ENCODE measurements around the gene PRKCH.

DNA sequence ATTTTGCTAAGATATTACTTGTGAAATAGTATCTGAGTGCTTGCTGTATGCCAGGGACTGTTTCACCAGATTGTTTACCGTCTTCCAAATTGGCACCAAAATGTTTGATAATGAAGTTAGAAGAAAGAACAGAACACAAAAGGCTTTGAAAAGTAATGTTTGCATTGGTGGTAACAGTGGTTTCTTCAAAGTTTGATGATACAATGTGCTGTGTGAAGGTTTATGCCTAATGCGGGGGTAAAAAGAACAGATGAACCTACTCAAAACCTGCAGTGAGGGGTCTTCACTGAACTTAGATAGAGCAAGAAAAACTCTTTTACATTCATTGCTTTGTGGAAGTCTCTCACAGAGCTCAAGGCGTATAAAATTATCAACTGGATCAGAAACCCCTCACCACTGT is 76.2 kb downstream of the PRKCH start:
- TF ChIP-seq, protein P1, sequence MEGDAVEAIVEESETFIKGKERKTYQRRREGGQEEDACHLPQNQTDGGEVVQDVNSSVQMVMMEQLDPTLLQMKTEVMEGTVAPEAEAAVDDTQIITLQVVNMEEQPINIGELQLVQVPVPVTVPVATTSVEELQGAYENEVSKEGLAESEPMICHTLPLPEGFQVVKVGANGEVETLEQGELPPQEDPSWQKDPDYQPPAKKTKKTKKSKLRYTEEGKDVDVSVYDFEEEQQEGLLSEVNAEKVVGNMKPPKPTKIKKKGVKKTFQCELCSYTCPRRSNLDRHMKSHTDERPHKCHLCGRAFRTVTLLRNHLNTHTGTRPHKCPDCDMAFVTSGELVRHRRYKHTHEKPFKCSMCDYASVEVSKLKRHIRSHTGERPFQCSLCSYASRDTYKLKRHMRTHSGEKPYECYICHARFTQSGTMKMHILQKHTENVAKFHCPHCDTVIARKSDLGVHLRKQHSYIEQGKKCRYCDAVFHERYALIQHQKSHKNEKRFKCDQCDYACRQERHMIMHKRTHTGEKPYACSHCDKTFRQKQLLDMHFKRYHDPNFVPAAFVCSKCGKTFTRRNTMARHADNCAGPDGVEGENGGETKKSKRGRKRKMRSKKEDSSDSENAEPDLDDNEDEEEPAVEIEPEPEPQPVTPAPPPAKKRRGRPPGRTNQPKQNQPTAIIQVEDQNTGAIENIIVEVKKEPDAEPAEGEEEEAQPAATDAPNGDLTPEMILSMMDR (IDR thresholded peaks at IDR 0.05; ENCODE audit: low read depth, low read length): no peak
- TF ChIP-seq EZH2phosphoT487 (IDR thresholded peaks at IDR 0.05; ENCODE audit: low read depth): no peak
